Measurements from ENCODE around the gene GRHL1. TPM values are rescaled to one million over a fixed set of nuclear protein-coding genes. Genes with fewer than 3 reads are reported as not detected.
A peak's percentile ranks its signal among the peaks of the same experiment; 100 is the strongest.

Gene GRHL1
- total RNA-seq, 1 experiment from 2014 or later: 3.2 TPM

DNA sequence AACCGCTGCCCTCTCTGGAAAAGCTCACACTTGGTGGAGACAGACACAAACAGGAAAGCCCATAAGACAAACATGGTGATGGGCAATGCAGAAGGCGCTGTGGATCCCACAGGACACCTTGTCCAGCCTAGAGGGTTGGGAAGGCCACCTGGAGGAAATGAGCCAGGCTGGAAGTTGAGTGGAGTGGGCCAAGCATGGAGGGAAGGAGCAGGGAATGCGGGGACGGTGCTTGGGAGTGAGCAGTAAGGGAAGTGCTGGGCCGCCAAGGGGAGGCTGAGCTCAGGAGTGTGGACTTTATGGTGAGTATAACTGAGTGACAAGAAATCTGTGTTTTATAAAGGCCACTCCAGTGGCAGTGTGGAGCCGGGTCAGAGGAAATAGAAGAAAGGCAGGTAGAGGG, 2.8 kb upstream of the GRHL1 start:
- no peak for DNase-seq (ENCODE audit: low read depth)

DNA sequence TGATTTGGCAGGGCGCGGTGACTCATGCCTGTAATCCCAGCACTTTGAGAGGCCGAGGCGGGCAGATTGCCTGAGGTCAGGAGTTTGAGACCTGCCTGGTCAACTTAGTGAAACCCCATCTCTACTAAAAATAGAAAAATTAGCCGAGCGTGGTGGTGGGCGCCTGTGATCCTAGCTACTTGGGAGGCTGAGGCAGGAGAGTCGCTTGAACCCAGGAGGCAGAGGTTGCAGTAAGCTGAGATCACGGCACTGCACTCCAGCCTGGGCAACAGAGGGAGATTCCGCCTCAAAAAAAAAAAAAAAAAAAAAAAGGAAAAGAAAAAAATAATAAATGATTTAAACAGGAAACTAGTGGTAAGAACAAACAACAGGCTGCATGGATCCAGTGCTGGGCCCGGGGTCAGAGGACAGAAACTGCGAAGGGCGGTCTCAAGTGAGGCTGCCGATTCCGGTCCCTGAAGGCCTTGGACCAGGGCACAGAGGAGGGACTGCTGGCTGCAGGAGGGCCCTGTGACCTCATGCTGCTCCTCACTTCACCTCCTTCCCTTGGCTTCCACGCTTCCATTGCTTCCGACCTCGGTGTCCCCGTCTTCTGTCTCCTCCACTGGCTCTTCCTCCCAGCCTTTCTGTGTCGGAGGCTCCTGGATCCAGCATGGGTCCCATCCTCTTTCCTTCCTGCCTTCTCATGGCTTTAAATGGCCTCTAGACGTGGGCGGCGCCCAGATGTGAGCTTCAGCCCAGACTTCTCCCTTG, 2.1 kb upstream of the GRHL1 start:
- DNase-seq (ENCODE audit: low read depth): no peak

DNA sequence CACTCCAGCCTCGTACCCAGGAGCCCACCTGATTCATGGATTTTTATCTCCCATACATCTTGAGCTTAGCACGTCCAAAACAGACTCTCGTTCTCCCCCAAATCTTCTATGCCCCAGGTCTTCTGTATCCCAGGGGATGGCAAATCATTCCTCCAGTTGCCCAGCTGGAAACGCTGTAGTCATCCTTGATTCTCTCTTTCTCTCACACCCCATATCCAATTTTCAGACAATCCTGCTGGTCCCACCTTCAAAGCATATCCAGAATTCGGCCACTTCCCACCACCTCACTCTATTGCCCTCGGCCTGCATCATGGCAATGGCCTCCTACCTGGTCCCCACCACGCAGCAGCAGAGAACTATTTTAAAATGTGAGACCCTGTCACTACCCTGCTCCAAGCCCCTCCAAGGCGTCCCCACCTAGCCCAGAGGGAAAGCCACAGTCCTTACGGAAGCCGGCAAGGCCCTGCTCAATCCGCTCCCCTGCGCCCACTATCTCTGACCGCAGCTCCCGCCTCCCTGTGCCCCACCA, 1.4 kb upstream of the GRHL1 start:
- DNase-seq (ENCODE audit: low read depth): no peak

DNA sequence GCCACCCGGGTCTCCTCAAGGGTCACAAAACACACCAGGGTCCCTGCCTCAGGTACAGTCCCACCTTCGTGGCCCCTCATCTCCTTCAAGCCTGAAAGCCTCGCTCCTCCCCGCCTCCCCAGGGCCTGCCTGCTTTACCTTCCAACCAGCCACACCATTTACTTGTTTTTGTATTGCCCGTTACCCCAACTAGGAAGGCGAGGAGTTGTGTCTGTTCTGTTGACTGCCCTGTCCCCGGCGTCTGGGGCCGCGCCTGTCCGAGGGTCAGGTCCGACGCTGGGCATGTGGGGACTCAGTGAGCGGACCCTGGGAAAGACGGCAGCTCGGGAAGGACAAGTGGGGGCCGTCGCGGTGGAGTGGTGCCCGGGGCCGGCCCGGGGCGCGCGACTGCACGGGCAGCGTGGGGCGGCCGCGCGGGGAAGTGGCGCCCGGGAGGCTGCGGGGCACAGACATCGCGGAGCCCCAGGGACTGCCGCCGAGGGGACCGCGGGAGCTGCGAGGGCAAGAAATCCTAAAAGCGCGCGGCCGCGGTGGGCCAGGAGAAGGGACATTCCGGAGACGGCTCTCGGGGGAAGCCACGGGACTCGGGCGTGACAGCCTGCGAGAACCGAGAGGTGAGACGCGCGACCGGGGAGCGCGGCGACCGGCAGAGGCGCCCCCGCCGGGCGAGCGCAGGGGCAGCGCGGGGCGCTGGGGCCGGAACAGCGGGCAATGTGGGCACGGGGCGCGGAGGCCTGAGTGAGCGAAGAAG, 797 bp upstream of the GRHL1 start:
- DNase-seq (ENCODE audit: low read depth): peak; percentile 36

DNA sequence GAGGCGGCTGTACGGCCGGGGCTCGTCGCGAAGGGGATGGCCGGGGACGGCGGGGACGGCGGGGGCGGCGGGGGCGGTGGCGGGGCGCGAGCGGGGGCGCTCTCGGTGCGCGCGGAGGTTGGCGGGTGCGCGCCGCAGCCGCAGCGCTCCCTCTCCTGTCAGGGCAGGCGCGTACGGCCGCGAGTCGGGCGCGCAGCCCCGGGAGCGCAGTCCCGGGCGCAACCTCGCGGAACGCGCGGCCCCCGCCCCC, 296 bp upstream of the GRHL1 start:
- DNase-seq (ENCODE audit: low read depth): no peak

DNA sequence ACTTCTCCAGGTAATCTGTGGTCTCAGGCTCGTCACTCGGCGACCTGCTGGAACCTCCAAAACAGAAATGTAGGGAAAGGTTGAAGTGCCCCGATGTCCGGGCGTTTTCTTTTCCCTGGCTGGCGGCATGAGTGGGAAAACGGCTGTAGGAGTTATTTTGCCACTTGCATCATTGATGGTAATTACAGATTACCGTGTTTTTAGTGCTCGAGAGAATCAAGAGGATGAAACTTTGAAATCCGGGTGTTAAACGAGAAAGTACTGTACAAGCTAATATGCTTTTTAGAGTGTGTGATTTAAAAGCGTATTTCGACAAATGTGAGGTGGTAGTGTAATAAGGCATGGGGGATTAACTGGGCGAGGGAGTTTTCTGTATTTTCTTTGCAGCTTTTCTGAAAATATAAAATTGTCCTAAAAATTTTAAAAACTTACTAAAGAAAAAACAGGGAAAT, 819 bp downstream of the GRHL1 start:
- no peak for DNase-seq (ENCODE audit: low read depth)

DNA sequence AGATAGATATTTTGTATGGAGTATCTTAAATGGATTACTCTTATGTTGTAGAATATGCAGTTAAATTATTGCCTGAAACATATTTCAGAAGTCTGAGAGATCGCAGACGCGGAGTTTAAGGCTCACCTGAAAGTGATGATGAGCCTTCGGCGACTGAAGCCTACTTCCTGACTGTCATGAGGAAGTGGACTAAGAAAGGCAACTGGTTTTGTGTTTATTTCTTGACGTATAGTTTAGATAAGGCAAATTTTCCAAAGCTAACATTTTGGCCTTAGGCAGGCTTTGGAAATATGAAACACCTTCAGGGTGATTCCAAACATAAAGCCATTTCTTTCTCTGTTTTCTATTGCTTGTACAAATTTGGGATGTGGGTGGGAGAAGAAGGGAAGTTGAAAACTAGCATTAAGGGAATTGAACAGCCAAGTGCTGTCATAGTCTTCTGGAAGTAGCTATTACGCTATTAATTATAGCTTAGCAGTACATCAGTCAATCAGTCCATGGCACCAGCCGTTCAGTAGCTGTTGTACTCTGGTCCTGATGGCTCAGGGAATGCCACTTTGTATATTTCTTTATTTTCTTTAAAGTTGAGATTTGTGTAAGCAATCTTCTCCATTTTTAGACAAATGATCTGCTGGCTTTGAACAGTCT, 1.5 kb downstream of the GRHL1 start:
- no peak for DNase-seq (ENCODE audit: low read depth)

DNA sequence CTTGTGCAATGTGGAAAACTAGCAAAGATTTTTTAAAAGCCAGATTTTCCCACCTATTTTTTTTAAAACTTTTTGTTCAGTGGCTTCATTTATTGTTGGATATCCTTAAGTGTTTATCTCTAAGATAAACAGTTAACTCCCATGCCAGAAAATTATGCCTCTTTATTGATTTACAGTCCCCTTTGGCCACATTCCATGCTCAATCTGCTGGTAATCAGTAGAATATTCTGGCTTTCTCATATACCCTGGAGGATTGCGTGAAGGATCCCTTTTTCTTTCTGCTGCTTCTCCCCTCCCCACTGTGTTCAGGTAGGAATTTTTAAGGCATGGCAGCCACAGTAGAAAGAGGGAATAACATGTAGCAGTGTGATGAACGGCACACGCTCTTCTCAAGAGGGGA, 2.6 kb downstream of the GRHL1 start:
- no peak for DNase-seq (ENCODE audit: low read depth)

DNA sequence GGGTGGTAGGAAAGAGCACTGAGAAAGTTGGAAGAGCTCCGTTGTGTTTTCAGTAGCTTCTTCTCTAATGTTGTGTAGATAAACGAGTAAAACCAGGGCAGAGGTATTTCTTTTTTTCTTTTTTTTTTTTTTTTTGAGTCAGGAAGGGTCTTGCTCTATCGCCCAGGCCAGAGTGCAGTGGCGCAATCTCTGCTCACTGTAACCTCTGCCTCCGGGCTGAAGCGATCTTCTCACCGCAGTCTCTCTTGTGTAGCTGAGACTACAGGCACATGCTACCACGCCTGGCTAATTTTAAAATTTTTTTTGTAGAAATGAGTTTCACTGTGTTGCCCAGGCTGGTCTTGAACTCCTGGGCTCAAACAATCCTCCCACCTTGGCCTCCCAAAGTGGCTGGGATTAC, 6.6 kb downstream of the GRHL1 start:
- no peak for DNase-seq (ENCODE audit: low read depth)

DNA sequence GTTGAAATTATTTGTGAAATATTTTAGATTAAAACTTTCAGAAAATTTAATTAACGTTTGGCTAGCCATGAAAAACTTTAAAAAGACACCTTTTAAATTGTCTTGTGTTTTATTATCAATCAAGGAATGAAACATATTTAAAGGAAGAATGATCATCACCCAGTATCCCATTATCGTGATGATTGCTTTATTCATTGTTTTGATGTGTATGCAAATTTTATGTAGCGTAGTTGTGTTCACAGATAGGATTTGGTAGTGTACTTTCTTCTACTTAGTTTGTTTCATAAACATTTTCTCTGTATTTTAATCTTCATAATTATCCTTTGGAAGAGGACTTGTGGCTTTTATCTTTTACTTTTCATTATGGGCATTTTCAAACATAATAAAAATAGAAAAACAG, 7.8 kb downstream of the GRHL1 start:
- DNase-seq (ENCODE audit: low read depth): no peak

DNA sequence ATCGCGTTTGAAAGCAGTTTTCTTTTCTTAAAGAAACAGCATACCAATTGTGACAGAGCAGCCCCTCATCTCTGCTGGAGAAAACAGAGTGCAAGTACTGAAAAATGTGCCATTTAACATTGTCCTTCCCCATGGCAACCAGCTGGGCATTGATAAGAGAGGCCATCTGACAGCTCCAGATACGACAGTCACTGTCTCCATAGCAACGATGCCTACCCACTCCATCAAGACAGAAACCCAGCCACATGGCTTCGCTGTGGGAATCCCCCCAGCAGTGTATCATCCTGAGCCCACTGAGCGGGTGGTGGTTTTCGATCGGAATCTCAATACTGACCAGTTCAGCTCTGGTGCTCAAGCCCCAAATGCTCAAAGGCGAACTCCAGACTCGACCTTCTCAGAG, 9.5 kb downstream of the GRHL1 start:
- DNase-seq (ENCODE audit: low read depth): no peak

DNA sequence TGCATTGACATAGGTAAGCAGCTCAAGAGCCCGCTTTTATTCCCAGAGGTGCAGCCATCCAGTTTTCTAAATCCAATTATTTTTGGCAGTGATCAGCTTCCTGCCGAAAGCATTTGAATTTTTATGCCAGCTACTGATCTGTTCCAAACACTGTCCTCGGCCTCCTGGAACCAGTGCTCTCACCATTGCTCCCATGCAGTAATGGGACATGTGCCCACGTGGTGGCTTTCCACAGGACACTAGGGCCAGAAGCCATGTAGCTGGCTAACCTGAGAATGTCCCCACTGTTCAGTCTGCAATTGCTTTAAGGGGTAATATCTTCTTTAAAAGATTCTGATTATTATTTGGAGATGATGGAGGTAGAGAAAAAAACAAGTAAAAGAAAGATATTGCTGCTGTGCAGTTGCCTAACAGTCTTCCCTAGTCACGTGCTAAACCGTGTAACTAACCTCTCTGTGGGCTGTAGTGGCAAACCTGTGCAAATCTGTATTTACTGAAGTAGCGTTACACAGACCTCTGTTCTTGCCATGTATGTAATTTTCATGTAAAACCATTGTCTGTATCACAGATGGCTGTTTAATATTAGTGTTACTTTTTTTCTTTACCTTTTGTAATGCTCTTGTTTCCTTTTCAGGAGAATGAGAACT, 13.0 kb downstream of the GRHL1 start:
- no peak for DNase-seq (ENCODE audit: low read depth)

DNA sequence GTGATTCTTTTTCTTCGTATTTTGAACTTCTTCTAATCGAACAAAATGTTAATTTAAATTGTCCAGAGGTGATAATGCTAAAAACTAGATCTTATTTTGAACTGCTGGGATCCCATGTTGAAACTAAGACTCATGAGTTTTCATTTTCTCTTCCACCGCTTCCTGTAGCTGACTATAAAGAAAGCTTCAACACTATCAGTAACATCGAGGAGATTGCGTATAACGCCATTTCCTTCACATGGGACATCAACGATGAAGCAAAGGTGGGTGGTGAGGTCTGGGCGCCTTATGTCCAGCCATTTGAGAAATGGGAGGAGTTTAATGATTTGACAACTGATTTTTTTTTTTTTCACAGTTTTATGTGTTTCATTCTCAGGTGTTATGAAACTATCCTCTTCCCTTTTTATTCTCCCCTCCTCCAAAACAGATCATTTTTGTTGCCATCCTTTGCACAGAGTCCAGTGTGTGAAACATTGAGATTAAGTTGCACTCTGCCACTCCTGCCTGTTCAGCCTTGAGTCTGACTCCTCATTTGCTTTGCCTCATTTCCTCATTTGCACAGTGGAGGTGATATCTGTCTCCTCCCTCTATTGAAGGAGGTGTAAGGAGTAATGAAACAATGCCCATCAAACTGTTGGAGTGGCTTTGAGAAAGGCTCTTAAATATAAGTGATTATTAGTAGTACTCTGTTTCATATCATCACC, 13.8 kb downstream of the GRHL1 start:
- DNase-seq (ENCODE audit: low read depth): no peak

DNA sequence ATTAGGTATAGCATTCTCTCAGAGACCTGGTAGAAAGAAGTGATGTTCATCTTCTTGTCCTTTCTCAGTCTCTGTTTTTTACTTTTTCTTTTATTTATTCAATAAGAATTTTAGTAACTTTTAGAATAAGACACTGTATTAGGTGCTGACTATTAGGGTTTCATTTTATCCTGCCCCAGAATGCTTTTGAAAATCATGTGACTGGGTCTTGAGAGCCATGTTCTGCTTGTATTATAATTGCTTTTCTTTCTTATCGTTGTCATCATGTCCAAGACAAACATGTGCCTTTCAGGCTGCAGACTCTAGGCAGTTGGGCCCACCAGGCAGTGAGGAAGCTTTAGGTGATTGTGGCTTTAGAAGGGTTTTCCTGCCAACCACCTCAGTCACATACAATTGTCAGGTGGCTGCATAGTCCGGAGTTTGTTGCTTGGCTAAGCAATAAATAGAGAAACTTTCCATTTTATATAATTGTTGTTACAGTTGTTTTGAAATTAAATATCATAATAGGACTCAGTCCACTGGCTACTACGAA, 15.1 kb downstream of the GRHL1 start:
- no peak for DNase-seq (ENCODE audit: low read depth)

DNA sequence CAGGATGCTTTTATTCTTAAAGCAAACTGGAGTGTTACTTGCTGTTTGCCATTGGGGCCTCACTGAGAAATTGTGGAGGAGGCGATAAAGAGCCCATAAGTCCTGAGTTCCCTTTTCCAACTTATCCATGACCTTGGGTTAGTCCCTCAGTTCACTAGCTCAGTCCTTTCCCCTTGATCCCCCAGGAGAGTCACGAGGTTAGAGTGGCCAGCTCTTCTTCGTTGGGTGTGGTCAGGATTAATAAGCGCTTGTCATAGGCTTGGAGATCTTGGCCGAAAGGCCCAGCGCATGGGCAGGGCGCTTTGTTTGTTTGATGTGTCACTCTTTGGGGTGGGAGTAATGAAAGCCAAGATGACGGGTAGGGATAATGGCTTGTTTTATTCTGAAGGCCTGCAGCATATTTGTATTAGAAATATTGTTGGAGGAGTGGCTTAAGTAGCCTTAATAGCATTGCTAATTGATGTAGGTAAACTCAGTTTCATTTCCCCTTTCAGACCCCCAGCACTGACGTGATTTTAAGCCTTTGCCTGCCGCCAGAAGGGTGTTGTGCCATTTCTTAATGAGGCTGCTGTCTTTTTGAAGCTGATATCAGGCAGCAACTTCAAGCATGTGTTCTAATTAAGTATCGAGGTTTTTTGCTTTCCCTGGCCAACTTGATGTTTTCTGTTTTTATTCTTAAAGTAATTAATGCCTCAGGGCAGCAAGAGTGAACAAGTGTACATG, 15.7 kb downstream of the GRHL1 start:
- no peak for DNase-seq (ENCODE audit: low read depth)

DNA sequence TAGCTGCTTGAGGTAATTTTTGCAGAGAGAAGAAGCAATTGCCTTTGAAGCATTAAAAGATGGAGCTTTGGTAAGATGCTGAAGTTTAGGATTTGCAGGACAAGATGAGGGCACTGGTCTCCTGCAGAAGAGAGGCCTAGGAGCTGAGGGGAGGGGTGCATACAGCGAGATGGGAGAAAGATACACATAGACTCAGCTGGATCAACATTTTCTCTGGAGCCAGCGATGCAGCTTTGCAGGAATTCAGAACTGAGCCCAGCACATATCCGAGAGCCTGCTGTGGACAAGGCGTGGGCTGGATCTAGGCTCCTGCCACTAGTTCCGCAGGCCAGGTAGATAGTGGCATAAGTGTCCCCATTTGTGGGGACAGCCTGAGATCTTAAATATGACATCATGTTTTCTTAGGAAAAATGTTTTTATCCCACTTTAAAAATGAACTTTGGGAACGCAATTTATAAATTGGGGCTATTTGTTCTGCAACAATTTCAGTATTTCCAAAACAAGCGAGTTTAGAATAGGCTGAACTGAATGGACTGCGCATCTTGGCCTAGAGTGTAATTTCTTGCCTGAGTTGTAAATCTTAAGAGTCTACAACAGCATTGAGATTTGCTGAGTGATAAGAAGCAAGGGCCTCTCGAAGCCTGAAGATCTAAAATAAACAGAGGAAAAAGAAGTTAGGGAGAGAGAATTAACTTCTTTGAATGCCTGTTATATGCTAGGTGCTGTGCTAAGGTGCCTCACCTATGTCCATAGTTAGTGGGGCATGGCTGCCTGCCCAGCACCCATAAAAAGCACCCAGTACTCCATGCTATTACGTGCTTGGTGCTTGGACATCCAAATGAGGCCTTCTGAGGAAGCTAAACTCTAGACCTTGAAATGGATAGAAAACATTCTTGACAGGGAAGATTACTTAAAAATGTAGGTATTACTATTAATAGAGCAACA, 17.3 kb downstream of the GRHL1 start:
- DNase-seq (ENCODE audit: low read depth): no peak

DNA sequence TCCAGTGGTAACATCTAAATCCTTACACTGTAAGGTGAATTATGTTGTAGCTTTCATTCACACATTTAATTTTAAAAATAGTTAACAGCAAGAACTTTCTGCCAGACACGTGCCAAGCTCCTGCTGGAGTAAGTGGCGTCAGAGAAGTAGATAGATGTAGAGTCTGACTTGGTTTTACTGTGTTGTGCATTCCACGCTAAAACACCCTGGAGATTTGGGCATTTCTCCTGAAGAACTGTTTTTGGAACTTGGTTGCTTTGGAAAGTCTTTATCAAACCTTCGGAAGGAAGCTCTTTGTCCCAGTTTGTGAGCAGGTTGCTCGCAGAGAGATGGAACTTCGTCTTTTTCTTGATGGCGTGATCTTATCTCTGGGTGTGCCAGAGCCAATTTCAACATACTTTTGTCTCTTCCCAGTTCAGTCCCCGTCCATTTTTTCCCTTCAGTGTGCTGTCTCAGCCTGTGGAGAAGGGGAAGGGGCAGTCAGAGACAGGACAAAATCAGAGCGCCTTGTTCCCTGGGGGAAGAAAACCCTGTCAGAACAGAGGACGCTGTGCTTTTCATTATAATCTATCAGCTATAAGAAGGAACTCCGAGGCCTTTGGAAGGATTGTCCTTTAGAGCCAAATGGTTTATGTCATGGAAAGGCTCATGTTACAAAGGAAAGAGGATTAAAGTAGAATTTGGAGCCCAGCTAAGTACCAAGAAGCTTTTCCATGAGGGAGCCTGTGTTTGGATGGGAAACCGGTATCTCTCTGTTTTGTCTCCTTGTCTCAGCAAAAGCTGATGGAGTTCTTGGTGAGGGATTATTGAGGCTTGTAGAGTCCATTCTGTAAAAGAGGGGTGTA, 18.9 kb downstream of the GRHL1 start:
- no peak for DNase-seq (ENCODE audit: low read depth)

DNA sequence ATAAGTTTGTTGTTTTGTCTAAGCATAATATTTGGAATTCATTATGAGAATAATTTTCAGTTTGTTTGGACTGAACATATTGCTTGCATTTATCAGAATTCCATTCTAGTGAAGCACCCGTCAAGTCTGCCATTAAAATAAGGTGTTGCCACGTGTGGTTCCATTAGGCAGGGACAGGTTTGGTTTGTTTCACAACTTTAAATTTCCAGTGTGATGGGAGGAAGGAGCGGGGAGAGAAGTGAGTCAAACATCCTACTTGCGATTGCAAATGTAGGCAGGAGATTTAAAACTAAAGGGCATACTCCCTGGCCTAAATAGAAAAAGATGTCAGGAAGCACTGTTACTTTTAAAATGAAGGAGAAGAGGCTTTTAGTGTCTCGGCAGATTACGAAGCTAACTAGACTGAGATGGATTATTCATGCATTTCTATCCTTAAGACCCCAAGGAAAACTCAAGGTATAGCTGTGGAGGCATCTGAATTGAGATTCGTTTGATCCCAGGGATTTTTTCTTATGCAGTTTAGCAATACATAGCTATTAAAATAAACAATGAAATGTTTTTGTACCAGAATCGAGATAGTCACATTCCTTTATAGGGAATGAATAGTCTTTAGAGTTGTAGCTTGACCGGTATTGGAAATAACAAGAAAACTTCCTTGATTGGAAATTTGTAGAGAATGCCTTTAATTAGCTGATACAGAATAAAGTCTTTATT, 19.8 kb downstream of the GRHL1 start:
- DNase-seq (ENCODE audit: low read depth): no peak

Data from M059J (cell line).